Measurements from ENCODE around the gene CAV3. TPM values are rescaled to one million over a fixed set of nuclear protein-coding genes. Genes with fewer than 3 reads are reported as not detected.

Gene CAV3
- total RNA-seq, 1 donor from 2014 or later, result not detected

GRCh38 chr3:8730656-8731055 is 2.9 kb upstream of the CAV3 start:
- DNase-seq (ENCODE audit: extremely low spot score, unreplicated experiment), result peak; percentile 27
- Mint-ChIP-seq H3K27ac (no peak overlapping the region), H3K4me1 (ENCODE audit: unreplicated experiment) (peaks cover 43% of the 10 kb centered on the region), H3K9me3 (peaks cover 7% of the 10 kb centered on the region), H3K36me3 (no peaks in the 10 kb centered on the region), H3K4me3 (no peak overlapping the region), H3K27me3 (no peaks in the 10 kb centered on the region)
- TF ChIP-seq, protein P1, sequence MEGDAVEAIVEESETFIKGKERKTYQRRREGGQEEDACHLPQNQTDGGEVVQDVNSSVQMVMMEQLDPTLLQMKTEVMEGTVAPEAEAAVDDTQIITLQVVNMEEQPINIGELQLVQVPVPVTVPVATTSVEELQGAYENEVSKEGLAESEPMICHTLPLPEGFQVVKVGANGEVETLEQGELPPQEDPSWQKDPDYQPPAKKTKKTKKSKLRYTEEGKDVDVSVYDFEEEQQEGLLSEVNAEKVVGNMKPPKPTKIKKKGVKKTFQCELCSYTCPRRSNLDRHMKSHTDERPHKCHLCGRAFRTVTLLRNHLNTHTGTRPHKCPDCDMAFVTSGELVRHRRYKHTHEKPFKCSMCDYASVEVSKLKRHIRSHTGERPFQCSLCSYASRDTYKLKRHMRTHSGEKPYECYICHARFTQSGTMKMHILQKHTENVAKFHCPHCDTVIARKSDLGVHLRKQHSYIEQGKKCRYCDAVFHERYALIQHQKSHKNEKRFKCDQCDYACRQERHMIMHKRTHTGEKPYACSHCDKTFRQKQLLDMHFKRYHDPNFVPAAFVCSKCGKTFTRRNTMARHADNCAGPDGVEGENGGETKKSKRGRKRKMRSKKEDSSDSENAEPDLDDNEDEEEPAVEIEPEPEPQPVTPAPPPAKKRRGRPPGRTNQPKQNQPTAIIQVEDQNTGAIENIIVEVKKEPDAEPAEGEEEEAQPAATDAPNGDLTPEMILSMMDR (conservative IDR thresholded peaks at IDR 0.05), result no peak

DNA sequence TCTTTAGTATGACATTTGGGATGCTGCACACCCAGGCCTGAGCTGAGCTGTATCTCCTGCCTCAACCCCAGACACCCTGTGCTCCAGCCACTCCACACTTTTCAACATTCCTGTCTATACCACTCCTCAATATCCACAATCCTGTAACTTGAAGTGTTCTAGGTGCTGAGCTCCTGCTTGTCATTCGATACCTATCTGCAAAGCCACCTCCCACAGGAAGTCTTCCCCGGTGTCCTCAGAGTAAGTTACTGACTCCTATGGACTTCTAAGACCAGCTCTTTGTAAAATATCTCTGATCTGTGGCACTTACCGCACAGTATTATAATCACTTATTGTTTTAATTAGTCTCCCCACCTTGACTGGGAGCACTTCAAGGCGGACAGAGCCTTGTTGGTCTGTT is 1.2 kb upstream of the CAV3 start:
- peaks cover 40% of the 10 kb centered on the region for H3K4me1 Mint-ChIP-seq (ENCODE audit: unreplicated experiment)
- no peaks in the 10 kb centered on the region for H3K9me3 Mint-ChIP-seq
- no peak overlapping the region for H3K27ac Mint-ChIP-seq
- H3K4me3 Mint-ChIP-seq, result no peak overlapping the region
- no peak for DNase-seq (ENCODE audit: extremely low spot score, unreplicated experiment)
- H3K27me3 Mint-ChIP-seq, result no peaks in the 10 kb centered on the region
- no peaks in the 10 kb centered on the region for H3K36me3 Mint-ChIP-seq
- TF ChIP-seq, protein P1 (conservative IDR thresholded peaks at IDR 0.05), result no peak

DNA sequence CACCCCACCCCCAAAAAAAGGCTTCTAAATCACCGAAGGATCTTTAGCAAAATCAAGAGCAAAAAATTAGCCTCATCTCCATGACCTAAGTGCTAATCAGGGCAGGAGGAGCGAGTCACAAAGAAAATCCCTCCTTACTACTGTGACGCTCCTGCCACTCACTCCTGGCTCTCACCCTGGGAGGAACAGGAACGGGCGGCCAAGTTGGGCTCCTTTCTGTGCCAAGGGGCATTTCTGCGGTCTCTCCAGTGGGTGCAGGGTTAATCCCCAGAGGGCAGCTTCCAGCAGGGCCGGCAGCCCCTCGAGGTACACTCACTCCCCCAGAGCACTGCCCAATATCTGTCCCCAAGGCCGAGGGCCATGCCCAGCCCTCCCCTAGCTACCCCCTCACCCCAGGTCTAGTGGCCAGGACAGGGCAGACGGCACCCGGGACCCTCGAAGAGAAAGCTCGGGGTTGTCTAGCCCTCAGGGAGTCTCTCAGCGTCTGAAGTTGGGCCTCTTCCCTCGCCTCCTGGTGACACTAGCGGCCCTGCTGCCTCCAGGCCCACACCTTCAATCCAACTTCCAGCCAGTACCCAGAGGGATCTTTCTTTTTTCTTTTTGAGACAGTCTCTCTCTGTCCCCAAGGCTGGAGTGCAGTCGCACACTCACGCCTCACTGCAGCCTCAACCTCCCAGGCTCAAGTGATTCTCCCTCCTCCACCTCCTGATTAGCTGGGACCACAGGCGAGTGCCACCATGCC is 706 bp downstream of the CAV3 start:
- Mint-ChIP-seq H3K9me3 (no peaks in the 10 kb centered on the region), H3K4me1 (ENCODE audit: unreplicated experiment) (peaks cover 30% of the 10 kb centered on the region), H3K36me3 (no peaks in the 10 kb centered on the region), H3K4me3 (no peak overlapping the region), H3K27ac (no peak overlapping the region), H3K27me3 (no peaks in the 10 kb centered on the region)
- DNase-seq (ENCODE audit: extremely low spot score, unreplicated experiment), result peak; percentile 58
- TF ChIP-seq, protein P1 (conservative IDR thresholded peaks at IDR 0.05), result no peak

GRCh38 chr3:8734908-8735307 is 1.3 kb downstream of the CAV3 start:
- no peaks in the 10 kb centered on the region for H3K9me3 Mint-ChIP-seq
- no peaks in the 10 kb centered on the region for H3K27me3 Mint-ChIP-seq
- peaks cover 25% of the 10 kb centered on the region for H3K4me1 Mint-ChIP-seq (ENCODE audit: unreplicated experiment)
- TF ChIP-seq, protein P1 (conservative IDR thresholded peaks at IDR 0.05), result no peak
- H3K27ac Mint-ChIP-seq, result no peak overlapping the region
- DNase-seq (ENCODE audit: extremely low spot score, unreplicated experiment), result peak; percentile 34
- H3K36me3 Mint-ChIP-seq, result no peaks in the 10 kb centered on the region
- no peak overlapping the region for H3K4me3 Mint-ChIP-seq

GRCh38 chr3:8736436-8736835 is 2.8 kb downstream of the CAV3 start:
- no peak overlapping the region for H3K27ac Mint-ChIP-seq
- no peak for DNase-seq (ENCODE audit: extremely low spot score, unreplicated experiment)
- H3K4me1 Mint-ChIP-seq (ENCODE audit: unreplicated experiment), result peaks cover 20% of the 10 kb centered on the region
- TF ChIP-seq, protein P1 (conservative IDR thresholded peaks at IDR 0.05), result no peak
- no peaks in the 10 kb centered on the region for H3K9me3 Mint-ChIP-seq
- no peak overlapping the region for H3K4me3 Mint-ChIP-seq
- no peaks in the 10 kb centered on the region for H3K36me3 Mint-ChIP-seq
- no peaks in the 10 kb centered on the region for H3K27me3 Mint-ChIP-seq
